SW 1271 (cell line): ENCODE data around the gene RNF38.
"Not testable (repeated sequence)": the region's sequence is repeated elsewhere in the genome, so short reads cannot be mapped to it uniquely, and the experiment has no call there.

Source experiments
- DNase-seq, 2 experiments: peaks; one replicate each; lab custom pipeline; 2025; lab: John Stamatoyannopoulos, UW

The RNF38 gene

GRCh38 chr9:36332006-36332405, 68.1 kb downstream of the RNF38 start:
- DNase-seq: no peak

DNA sequence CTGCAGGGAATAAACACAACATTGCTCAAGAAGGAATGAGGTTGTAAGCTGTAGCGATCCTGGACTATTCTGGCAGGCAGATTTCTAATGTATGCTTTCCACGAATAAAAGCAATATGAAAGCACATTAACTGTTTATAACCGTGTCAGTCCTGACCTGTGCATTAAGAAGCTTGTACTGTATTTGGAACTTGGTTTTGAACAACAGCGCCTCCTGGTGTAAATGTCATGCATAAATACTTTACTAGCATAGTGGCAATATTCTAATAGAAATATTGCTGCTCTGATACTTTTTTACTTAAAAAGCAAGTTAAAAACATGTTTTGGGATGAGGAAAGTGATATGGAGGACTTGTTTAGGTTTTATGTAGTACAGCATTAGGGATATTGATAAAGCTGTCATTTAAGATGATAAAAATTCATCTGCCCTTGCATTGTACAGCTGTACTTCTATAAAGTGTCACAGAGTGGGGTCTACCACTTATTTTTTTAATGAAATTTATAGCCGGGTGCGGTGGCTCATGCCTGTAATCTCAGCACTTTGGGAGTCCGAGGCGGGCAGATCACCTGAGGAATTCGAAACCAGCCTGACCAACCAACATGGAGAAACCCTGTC, 71.2 kb downstream of the RNF38 start:
- DNase-seq: peak in 1 of 2 experiments; percentile 57

DNA sequence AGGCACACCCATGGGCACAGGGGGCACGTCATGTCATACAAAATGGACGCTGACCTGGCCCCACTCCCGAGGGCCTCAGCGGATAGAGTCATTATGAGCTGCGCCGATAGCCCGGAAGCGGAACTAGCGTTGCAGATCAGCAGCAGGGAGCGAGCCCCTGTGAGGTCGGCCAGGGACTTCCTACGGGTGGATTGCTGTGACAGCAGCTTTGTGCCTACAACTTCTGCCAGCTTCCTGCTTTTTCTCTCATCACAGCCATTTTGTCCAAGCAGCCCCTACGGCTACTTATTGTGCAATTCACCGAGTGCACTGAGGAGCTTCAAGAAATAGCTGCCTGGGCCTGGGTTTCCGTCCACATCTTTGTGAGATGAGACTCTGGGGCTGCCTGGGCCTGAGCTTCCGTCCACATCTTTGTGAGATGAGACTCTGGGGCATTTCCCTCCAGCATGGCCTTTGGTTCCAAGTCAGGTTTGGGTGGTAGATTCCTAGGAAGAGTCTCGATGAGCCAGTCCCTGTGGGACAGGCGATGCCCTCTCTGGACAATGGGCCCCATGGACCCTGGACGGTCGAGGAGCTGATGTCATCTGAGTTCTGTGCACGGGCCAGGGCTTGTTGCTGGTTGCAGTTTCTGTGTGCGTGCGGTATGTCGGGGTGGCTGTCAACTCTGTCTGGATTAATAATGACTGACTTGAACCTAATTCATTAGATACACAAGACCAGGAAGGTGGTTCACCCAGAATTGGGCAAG, 74.8 kb downstream of the RNF38 start:
- DNase-seq: no peak

DNA sequence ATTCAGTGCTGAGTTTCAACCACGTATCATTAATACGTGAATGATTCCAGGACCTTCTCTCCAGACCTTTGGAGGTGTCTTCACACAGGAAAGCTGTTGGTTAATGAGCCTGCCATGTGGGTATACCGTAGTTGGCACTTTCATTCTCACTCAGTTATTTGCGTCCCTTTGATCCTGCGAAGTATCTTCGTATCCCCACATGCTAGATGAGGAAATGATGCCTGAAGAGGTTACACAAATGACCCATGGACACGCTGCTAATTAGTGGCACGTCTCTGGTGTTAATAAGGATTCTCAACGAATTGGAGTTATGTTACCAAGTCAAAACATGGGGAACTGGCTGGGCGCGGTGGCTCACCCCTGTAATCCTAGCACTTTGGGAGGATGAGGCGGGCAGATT, 76.1 kb downstream of the RNF38 start:
- no peak for DNase-seq

- no peak for DNase-seq
Measured at GRCh38 chr9:36322462-36322861, 77.6 kb downstream of the RNF38 start.

GRCh38 chr9:36321903-36322302, 78.2 kb downstream of the RNF38 start:
- DNase-seq: not testable (repeated sequence)

GRCh38 chr9:36320466-36320865, 79.6 kb downstream of the RNF38 start:
- DNase-seq: no peak

DNA sequence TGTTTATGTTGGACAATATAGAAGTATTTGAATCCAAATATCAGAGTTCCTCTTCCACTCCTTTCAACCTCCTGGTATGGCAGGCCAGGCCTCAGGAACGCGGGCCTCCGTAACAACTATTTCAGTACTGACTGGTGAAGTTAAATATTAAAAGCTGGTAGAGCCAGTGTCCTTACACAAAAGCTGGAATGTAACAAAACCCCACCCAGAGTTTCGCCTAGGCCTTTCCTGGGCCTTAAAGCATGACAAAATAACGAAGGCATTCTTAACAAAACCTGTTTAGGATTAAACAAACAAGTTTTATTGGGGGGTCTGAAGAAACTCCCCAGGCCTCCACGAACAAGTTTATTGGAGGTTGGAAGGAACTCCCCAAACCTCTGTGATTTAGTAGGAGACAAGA, 80.3 kb downstream of the RNF38 start:
- DNase-seq: no peak

- DNase-seq: no peak
Measured at GRCh38 chr9:36319183-36319582, 80.9 kb downstream of the RNF38 start.

DNA sequence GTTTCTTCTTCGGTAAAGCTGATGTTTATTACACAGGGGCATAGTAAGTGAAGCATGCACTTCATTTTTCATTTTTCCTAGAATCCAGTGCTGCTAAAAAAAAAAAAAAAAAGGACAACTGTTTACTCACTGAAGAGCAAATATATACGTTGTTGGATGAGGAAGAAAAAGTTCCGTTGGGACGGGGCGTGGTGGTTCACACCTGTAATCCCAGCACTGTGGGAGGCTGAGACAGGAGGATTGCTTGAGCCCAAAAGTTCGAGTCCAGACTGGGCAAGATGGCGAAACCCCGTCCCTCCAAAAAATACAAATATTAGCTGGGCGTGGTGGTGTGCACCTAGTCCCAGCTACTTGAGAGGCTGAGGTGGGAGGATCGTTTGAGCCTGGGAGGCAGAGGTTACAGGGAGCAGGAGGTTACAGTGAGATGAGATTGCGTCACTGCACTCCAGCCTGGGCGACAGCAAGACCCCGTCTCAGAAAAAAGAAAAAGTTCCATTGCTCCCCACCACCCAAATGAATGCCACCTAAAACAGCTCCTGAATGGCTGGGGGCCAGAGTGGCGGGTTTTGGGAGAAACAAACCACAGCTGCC, 81.8 kb downstream of the RNF38 start:
- DNase-seq: no peak

DNA sequence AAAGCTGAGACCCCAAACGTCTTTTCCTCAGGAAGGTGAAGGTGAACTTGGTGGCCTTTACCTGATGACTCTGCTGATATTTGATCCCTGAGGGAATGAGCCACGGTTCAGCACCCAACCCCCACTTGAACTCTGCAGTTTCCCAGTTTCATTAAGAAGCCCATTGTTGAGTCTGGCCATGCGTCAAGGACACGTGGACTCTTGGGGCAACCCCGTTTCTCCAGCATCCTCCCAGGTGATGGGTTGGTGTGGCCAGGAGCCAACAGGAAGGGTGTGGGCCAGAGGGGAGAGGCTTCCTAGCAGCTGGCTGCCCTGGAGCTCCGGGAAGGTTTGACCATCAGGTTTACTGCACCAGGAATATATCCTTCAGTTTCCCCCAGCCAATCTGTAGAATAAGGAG, 82.3 kb downstream of the RNF38 start:
- DNase-seq: no peak

- DNase-seq: no peak
Measured at GRCh38 chr9:36316611-36317317, 83.3 kb downstream of the RNF38 start.

DNA sequence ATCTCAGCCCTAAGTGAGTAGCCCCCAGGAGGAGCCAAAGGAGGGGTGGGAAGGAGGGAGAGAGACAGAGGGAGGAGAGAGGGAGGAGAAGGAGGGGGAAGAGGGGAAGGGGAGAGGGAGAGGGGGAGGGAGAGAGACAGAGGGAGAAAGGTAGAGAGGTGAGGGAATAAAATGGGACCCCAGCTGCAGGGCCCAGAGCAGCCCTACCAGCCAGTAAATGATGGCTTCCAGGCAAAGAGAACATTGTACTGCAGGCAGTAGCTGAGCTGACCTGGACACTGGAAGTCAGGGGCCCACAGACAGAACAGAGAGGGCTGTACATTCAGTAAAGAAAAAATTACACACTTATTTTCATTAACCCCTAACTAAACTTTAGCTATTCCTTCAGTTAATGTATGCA, 84.0 kb downstream of the RNF38 start:
- no peak for DNase-seq

DNA sequence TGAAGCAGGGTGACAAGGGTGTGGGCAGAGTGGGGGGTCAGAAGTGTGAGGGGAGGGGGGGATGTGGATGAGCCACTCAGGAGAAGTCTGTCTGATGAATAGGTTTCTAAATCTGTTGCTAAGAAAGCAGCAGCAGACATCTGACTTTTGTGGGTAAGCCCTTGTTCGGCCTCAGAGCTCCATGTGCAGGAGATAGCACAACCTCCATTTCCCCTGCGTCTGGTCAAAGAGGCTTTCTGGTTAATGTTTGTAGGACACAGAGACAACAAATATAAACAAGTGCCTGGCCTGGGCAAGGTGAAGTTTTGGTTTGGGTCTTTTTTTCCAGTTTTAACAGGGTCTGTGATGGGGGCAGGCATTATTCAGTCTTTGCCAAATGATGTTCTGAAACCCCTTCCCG, 84.8 kb downstream of the RNF38 start:
- DNase-seq: no peak

DNA sequence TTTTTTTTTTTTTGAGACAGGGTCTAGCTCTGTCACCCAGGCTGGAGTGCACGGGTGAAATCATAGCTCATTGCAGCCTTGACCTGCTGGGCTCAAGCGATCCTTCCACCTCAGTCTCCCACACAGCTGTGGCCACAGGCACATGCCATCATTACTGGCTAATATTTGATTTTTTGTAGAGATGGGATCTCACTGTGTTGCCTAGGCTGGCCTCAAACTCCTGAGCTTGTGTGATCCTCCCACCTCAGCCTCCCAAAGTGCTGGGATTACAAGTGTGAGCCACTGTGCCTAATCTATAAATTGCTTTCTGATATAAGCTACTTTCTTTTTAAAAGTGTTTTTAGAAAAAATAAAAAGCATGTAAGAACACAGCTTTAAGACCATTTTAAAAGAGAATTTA, 85.3 kb downstream of the RNF38 start:
- no peak for DNase-seq

DNA sequence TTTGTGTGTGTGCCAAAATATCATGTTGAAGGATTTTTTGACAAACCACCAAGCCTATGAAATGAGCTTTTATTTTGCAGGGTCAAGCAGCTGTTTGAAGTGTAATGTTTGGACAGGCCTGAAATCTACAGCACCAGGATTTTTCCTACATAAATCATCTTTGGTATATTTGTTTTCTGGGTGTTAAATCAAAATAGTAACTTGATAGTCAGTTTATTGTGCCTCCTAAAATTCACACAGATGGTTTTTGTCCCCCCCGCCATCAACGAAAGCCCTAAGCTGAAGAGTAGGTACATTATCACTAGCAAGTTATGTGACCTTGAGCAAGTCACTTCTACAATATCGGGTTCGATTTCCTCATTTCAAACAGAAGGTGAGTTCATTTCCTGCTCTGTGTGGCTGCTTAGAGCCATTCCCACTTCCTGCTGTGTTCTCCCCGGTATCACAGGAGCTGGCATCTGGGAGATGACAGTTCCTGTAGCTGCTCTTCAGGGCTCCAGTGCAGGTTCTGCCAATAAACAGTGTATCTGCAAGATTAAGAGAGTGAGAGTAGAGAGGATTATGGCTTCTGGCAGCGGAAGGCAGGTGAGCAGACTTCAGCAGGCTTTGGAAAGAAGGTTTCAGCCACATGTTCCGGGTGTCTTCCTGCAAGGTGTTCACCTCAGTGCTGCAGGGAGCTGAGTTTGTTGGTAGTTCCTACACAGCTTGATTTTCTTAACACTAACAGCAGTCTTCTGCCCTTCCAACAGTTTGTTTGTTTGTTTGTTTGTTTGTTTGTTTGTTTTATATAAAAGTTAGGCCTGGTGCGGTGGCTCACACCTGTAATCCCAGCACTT, 93.4 kb downstream of the RNF38 start:
- DNase-seq: peak in 1 of 2 experiments; percentile 11

DNA sequence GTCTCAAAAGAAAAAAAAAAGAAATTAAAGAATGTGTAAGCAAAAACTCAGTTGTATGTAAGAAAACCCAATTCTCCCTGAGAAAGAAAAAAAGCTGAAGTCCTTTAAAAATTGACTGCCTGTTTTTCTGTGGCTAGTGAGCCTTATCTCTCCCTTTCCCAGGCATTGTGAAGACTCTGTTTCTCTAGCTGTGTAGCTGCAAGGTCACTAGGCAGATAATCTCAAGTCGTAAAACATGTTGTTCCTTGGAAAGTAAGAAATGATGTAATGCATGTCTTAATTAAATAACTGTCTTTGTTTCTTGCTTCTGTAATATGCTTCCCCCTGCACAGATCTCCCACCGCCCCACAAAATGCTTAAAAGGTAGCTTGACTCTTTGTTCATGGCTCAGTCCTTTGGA, 95.7 kb downstream of the RNF38 start:
- DNase-seq: not testable (repeated sequence)

DNA sequence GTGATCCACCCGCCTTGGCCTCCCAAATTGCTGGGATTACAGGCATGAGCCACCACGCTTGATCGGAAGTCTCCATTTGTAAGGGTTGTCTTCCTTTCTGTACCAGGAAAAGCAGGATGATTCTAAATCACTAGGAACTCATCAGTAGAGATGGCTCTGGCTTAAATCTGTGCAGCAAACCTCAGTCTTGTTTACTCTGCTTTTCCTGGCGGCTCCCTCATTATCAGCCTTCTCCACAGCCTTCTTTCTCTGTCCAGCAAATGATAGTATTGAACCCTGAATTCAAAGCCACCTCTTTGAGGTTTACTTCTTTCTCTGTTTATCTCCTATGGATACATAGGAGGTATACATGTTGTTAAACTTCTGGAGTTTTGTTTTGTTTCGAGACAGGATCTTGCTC, 98.8 kb downstream of the RNF38 start:
- no peak for DNase-seq

- DNase-seq: peak in 1 of 2 experiments; percentile 8
Measured at GRCh38 chr9:36298566-36298965, 101.5 kb downstream of the RNF38 start.

DNA sequence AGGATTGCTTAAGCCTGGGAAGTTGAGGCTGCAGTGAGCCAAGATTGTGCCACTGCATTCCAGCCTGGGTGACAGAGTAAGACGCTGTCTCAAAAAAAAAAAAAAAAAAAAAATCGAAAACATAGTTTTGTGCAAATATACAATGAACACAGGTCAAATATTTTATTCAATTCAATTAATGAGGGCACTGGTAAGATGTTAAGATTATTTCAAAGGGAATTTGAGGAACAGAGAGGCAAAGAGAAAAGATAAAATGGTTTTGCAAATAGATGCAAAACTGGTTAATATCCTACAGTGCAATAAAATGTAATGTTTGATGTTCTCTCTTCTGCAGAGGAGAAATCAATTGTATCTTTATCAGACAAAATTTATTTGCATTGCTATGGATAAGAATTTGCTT, 102.3 kb downstream of the RNF38 start:
- DNase-seq: no peak

- DNase-seq: not testable (repeated sequence)
Measured at GRCh38 chr9:36294996-36295395, 105.1 kb downstream of the RNF38 start.

DNA sequence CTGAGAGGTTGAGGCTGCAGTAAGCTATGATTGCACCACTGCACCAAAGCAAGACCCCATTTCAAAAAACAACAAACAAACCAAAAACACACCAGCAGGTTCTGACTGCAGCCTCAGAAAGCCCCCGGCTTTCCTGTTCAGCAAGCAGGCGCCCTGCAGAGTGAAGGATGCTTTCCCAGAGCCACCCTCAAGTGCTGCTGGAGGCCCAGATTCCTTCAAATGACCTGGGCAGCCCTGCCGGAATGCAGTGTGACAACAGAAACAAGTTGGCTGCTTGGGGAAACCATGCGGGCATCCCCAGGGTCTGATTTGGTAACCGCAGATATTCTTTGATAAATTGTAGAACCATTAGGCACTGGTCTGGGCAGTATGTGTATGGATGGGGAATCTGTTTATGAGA, 106.2 kb downstream of the RNF38 start:
- DNase-seq: no peak
